GM19351 (cell line): ENCODE results near the gene GCNT2.
"Not testable (repeated sequence)": the region's sequence is repeated elsewhere in the genome, so short reads cannot be mapped to it uniquely, and the experiment has no call there.

ENCODE experiments used
- ATAC-seq: cut with Tn5 transposase; IDR thresholded peaks from one replicate; pipeline ENCODE4 v1.9.1; 2021; ENCODE audit warnings: mild to moderate bottlenecking, moderate library complexity; ENCODE audit not compliant: unreplicated experiment

The GCNT2 gene

GRCh38 chr6:10543488-10543887, 22.3 kb downstream of the GCNT2 start:
- ATAC-seq = no peak

GRCh38 chr6:10545482-10545881, 24.3 kb downstream of the GCNT2 start:
- ATAC-seq = no peak

DNA sequence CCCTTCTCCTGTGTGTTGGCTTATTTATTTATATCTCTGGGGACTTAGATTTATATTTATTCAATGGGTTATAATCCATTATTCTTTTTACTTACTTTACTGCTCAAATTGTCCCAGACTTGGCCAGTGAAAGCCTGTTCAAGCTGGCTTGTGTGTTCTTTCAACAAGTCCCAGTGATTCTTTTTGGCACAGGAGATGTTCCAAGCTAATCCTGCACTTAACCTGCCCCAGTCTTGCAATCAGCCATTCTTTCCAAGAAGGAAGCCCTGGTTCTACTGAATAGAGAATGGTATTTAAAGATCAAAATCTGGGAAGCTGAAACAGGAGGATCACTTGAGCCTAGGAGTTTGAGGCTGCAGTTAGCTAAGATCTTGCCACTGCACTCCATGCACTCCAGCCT, 26.7 kb downstream of the GCNT2 start:
- no peak for ATAC-seq

DNA sequence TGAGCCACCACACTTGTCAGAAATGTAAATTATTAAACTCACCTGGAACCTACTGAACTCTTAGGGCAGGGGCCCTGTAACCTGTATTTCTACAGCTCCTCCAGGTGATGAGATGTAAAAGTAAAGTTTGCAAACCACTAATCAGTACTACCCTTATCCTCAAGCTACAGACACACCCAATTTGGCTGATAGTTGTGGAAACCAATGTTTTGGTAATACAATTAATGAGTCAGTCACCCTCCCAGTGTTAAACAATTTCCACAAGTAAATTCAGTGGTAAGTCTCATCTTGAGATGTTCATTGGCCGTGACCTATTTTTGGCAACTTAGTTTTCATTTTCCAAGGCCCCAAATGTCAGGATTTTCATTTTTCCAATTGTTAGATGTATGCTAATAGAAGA, 29.6 kb downstream of the GCNT2 start:
- ATAC-seq = no peak

DNA sequence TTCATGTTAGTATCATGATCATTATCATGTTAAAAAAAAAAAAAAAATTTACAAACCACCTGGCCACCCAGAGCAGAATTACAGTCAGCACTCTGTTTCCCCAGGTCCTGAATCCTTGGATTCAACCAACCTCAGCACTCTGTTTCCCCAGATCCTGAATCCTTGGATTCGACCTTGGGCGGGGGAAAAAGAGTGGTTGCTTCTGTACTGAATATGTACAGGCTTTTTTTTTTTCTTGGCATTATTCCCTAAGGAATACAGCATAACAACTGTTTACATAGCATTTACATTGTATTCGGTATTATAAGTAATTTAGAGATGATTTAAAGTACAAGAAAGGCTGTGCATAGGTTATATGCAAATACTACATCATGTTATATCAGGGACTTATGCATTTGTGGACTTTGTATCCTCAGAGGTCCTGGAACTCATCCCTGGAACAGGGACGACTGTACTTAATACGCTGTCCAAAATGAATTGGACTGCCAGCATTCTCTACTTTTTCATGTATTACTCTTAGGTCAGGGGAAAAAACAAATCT, 31.2 kb downstream of the GCNT2 start:
- ATAC-seq = no peak

- no peak for ATAC-seq
Observed at GRCh38 chr6:10553871-10554270, 32.7 kb downstream of the GCNT2 start.

- ATAC-seq = no peak
Observed at GRCh38 chr6:10554826-10555225, 33.7 kb downstream of the GCNT2 start.

GRCh38 chr6:10555625-10556309, 34.6 kb downstream of the GCNT2 start:
- no peak for ATAC-seq

DNA sequence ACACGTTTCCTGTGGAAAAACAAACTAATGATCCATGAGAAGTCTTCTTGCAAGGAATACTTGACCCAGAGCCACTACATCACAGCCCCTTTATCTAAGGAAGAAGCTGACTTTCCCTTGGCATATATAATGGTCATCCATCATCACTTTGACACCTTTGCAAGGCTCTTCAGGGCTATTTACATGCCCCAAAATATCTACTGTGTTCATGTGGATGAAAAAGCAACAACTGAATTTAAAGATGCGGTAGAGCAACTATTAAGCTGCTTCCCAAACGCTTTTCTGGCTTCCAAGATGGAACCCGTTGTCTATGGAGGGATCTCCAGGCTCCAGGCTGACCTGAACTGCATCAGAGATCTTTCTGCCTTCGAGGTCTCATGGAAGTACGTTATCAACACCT, 35.4 kb downstream of the GCNT2 start:
- ATAC-seq = no peak

DNA sequence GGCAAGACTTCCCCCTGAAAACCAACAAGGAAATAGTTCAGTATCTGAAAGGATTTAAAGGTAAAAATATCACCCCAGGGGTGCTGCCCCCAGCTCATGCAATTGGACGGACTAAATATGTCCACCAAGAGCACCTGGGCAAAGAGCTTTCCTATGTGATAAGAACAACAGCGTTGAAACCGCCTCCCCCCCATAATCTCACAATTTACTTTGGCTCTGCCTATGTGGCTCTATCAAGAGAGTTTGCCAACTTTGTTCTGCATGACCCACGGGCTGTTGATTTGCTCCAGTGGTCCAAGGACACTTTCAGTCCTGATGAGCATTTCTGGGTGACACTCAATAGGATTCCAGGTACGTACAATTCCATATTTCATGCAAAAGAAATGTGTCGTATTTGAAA, 35.8 kb downstream of the GCNT2 start:
- no peak for ATAC-seq

GRCh38 chr6:10557913-10558312, 36.8 kb downstream of the GCNT2 start:
- ATAC-seq = no peak

DNA sequence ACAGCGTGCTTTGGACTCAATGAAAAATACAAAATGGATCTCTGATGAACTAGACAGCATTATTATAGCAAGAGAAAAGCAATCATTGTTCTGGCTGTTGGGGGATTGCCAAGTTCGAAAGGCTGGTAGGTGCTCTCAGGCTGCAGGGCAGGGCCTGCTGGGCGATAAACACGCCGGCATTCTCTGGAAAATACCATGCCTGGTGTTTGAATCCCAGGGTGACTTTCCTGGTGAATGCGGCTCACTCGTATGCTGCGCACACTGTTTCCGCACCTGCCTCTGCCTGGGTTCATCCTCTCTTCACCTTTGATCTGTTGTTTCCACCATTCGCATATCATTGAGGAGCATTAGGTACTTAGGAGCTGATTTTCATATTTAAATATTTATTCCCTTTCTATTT, 37.4 kb downstream of the GCNT2 start:
- no peak for ATAC-seq

- no peak for ATAC-seq
Observed at GRCh38 chr6:10559522-10560152, 38.5 kb downstream of the GCNT2 start.

- no peak for ATAC-seq
Observed at GRCh38 chr6:10561611-10562199, 40.6 kb downstream of the GCNT2 start.

- no peak for ATAC-seq
Observed at GRCh38 chr6:10564975-10565673, 44.0 kb downstream of the GCNT2 start.

GRCh38 chr6:10565913-10566312, 44.8 kb downstream of the GCNT2 start:
- no peak for ATAC-seq

DNA sequence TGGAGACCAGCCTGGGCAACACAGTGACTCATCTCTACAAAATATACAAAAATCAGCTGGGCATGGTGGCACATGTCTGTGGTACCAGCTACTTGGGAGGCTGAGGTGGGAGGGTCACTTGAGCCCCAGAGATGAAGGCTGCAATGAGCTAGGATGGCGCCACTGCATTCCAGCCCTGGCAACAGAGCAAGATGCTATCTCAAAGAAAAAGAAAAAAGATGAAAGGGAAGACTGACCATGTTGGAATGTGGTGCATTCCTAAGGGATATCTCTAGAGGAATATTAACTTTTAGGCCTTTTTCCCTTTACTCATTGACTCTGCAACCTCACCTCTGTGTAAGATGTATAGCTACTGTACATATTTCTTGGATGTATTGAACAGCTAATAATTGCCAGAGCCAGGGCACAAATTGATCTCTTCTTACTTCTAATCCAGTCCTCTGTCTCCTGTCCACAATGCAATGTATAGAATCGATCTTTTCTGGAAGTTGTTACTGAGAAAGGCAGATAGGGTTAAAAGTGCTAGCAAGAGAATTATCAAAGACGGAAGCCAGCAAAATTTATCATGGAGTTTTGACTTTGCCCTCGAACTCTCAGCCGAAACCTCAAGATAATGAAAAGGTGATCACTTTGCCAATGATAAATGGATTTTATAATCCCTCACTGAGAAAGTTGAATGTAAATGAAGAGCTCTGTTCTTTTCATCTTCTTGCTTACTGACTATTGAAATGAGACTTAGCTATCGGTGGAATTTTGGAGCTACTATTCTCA, 46.3 kb downstream of the GCNT2 start:
- ATAC-seq = no peak

GRCh38 chr6:10569392-10570127, 48.4 kb downstream of the GCNT2 start:
- ATAC-seq = no peak

DNA sequence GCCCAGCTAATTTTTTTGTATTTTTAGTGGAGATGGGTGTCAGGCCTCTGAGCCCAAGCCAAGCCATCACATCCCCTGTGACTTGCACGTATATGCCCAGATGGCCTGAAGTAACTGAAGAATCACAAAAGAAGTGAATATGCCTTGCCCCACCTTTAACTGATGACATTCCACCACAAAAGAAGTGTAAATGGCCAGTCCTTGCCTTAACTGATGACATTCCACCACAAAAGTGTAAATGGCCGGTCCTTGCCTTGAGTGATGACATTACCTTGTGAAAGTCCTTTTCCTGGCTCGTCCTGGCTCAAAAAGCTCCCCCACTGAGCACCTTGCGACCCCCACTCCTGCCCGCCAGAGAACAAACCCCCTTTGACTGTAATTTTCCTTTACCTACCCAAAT, 54.4 kb downstream of the GCNT2 start:
- ATAC-seq = not testable (repeated sequence)

DNA sequence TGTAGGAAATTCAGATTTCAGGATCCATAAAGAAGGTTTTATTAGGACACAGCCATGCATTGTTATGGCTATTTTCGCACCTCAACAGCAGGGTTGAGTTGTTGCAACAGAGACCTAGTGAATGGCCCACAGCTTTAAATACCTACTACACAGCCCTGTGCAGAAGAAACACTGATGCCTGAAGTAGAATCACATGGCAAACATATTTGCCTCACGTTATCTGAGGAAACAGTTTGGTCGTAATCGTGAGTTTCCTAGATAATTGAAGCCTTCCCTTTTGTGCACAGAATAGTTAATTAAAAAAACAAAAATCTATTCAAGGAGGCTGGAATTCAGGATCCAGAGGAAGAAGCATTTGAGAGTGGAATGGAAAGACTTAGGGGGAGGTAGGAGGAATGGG, 55.1 kb downstream of the GCNT2 start:
- no peak for ATAC-seq
